Small intestine (tissue), 7 donors: ENCODE data around the gene AMBRA1. TPM values are rescaled to one million over a fixed set of nuclear protein-coding genes. Genes with fewer than 3 reads are reported as not detected.
A peak's percentile ranks its signal among the peaks of the same experiment; 100 is the strongest.

Source experiments
- DNase-seq, 2 donors: peaks; one replicate each; pipeline versions ENCODE4 v3.0.0 to v3.0.0-alpha.2; 2013
- FAIRE-seq: peaks from 2 replicates; lab custom pipeline; 2012; peaks lifted over from hg19 to GRCh38; lab: Jason Lieb, UNC
- H3K27ac ChIP-seq, 3 donors: one replicate each; pipeline ENCODE4 v1.5.1; 2013; ENCODE audit warnings: low read length in 2 of 3, mild to moderate bottlenecking in 2 of 3, control low read depth in 1 of 3, inconsistent platforms in 1 of 3, low read depth in 1 of 3, moderate library complexity in 1 of 3
- H3K27me3 ChIP-seq, 3 donors: one replicate each; pipeline ENCODE4 v1.6.1; 2013; ENCODE audit warnings: low read length in 3 of 3, inconsistent platforms in 1 of 3; ENCODE audit not compliant: control insufficient read depth in 3 of 3, insufficient read depth in 3 of 3
- H3K36me3 ChIP-seq, 3 donors: one replicate each; pipeline ENCODE4 v1.6.1; 2013; ENCODE audit warnings: low read length in 3 of 3, inconsistent platforms in 1 of 3, low read depth in 1 of 3, mild to moderate bottlenecking in 1 of 3, moderate library complexity in 1 of 3; ENCODE audit not compliant: control insufficient read depth in 3 of 3, insufficient read depth in 2 of 3
- H3K4me1 ChIP-seq, 3 donors: one replicate each; pipeline ENCODE4 v1.6.1; 2013; ENCODE audit warnings: low read length in 2 of 3, inconsistent platforms in 1 of 3, low read depth in 1 of 3, mild to moderate bottlenecking in 1 of 3, moderate library complexity in 1 of 3; ENCODE audit not compliant: control insufficient read depth in 3 of 3, insufficient read depth in 2 of 3
- H3K4me3 ChIP-seq, 3 donors: one replicate each; pipeline ENCODE4 v1.5.1; 2013; ENCODE audit warnings: low read length in 3 of 3, control low read depth in 1 of 3, inconsistent platforms in 1 of 3, low read depth in 1 of 3, mild to moderate bottlenecking in 1 of 3, moderate library complexity in 1 of 3
- H3K9me3 ChIP-seq, 2 donors: one replicate each; pipeline ENCODE4 v1.6.1; 2013; ENCODE audit warnings: low read depth in 1 of 2, low read length in 1 of 2; ENCODE audit not compliant: control insufficient read depth in 2 of 2, insufficient read depth in 1 of 2
- WGBS, 3 donors: extraction: QIAGEN DNeasy Blood & Tissue Kit; methylation state at CpG; one replicate each; pipeline ENCODE4 v1.1.7; 2013; 5-methylcytosine and 5-hydroxymethylcytosine counted together
- polyA plus RNA-seq, 4 donors: library from polyadenylated mRNA; stranded (reverse) in 3 of 4; unstranded in 1 of 4; fragments of 200-250 nt in 3 of 4; fragments of 120-200 nt in 1 of 4; gene quantifications; one replicate each; pipeline versions ENCODE4 v1.2.1 to v1.2.3, GENCODE V29; 2013
- donor health status: healthy with polysubstance abuse.
- donor health status: control.
- donor health status: control.
- donor health status: Bipolar disorder and iron deficiency.
- donor health status: healthy.

Gene AMBRA1
- polyA plus RNA-seq, 4 donors, result 7.8 to 22.2 (median 12.6) TPM

DNA sequence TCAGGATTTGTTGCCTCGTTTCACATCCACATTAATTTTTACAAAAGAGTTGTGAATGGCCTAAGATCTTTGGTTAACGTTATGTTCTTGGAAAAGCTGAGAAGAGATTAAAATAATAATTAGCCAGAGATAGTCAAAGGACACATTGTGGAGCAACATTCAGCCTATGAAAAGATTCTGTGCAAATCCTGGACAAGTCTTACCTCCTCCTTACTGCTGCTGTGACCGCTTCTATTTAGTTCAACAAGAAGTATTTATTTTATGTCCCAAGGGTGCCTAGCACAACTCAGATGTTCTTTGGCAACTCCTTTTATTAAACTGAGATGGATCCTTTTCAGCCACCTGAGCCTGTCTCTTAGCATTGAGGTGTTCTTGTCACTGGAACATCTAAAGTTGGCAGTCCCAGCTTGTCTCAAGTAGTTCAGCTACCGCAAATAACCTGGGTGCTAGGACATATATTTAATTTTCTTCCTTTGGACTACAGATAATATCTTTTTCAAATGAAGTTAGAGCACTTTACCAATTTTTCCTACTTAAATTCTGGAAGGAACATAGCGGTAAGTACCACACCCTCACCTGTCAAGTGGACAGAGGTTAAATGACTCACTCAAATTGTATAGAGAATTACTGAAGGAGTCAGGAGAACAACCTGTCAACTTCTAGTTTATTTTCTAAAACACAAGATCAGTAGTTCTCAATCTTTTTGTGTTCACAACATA lies 121.7 kb downstream of the AMBRA1 start:
- FAIRE-seq, result no peak
- no peak overlapping the region for H3K4me3 ChIP-seq
- no peaks in the 10 kb centered on the region for H3K27me3 ChIP-seq
- DNase-seq, result peak in 1 of 2 donors; percentile 31
- H3K36me3 ChIP-seq, result peaks cover 0 to 13% (median 3%) of the 10 kb centered on the region in 3 donors
- H3K27ac ChIP-seq, result peak overlapping the region; percentile 70 to 73 (median 71)
- H3K4me1 ChIP-seq, result peaks cover 3 to 24% (median 4%) of the 10 kb centered on the region in 3 donors
- no peaks in the 10 kb centered on the region for H3K9me3 ChIP-seq
- 36 to 66% (median 58%) methylated on average over 5 of the region's 5 CpGs for WGBS, 3 donors

DNA sequence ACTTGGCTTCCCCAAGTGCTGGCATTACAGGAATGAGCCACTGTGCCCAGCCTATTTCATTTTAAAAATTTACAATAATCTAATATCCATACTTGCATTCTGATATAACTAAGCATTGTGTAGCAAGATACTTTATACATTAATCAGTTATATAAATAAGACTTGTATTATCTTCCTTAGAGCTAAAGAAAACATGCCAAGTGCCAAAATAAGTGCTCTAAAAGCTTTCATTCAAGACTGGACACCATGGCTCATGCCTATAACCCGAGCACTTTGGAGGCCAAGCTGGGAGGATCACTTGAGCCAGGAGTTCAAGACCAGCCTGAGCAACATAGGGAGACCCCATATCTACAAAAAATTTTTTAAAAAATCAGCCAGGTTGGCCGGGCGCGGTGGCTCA lies 123.9 kb downstream of the AMBRA1 start:
- Histone ChIP-seq H3K36me3 (peaks cover 0 to 13% (median 0%) of the 10 kb centered on the region in 3 donors), H3K9me3 (no peaks in the 10 kb centered on the region), H3K27me3 (no peaks in the 10 kb centered on the region), H3K4me1 (peaks cover 5 to 41% (median 9%) of the 10 kb centered on the region in 3 donors), H3K4me3 (no peak overlapping the region), H3K27ac (no peak overlapping the region)
- DNase-seq, result no peak
- WGBS, 3 donors, result 95 to 98% (median 98%) methylated on average over 4 of the region's 4 CpGs
- no peak for FAIRE-seq

DNA sequence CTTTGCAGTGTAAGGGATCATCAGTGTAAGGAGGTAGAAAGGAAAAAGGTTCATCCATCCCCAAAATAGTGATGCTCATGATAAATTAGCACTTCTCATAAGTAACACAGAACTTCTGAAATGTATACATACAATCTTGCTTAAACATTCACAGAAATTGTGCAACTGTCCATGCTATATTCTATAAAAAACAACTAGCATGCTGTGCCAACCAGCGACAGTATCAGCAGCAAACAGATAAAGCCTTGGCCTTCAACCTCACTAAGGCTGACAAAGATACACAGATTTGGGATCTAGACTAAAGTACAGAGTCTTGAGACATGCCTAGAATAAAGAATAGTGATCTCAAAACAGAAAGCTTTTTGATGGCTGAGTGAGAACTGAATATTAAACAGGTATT lies 128.1 kb downstream of the AMBRA1 start:
- H3K27ac ChIP-seq, result peak overlapping the region in 2 of 3 donors; percentile 20 to 75
- H3K4me1 ChIP-seq, result peaks cover 4 to 45% (median 15%) of the 10 kb centered on the region in 3 donors
- FAIRE-seq, result no peak
- DNase-seq, result peak; percentile 67 to 86
- 13 to 67% (median 35%) methylated on average over 1 of the region's 1 CpG for WGBS, 3 donors
- peaks cover 0 to 15% (median 0%) of the 10 kb centered on the region in 3 donors for H3K36me3 ChIP-seq
- H3K27me3 ChIP-seq, result no peaks in the 10 kb centered on the region
- H3K4me3 ChIP-seq, result no peak overlapping the region
- H3K9me3 ChIP-seq, result no peaks in the 10 kb centered on the region

DNA sequence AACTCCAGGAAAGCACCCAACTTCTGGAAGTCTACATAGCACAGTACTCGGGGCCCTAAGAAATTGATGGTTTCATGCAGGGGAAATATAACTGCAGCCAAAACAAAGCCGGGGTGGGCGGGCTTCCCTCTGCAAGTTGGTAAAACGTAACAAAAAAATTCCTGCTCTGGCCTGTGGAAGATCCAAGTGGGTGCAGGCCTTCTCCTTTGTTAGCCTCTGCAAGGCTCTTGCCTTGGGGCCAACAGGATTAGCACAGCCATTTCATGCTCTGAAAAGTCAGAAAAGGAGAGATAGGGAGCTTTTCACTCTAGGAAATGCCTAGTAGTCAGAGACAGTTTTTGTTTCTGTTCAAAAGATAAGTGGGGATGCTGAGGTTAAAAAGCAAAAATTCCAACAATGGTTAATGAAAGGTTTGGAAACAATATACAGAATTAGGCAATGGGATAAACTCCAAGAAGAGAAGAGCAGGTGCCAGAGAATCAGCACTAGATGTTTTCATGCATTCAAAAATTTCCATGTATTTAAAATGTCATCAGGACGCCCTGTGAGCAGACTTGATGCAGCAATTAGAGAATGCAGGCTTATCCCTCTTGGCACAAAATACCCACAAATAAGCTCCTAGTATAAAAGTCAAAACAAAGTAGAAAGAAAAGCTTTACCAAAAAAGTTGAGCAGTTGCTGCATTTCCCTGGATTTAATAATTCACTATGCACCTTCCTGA lies 130.0 kb downstream of the AMBRA1 start:
- FAIRE-seq, result no peak
- WGBS, 3 donors, result 65 to 92% (median 91%) methylated on average over 5 of the region's 5 CpGs
- no peak overlapping the region for H3K4me3 ChIP-seq
- peaks cover 0 to 15% (median 0%) of the 10 kb centered on the region in 3 donors for H3K36me3 ChIP-seq
- H3K27ac ChIP-seq, result no peak overlapping the region
- H3K4me1 ChIP-seq, result peaks cover 4 to 43% (median 15%) of the 10 kb centered on the region in 3 donors
- no peaks in the 10 kb centered on the region for H3K9me3 ChIP-seq
- DNase-seq, result no peak
- H3K27me3 ChIP-seq, result no peaks in the 10 kb centered on the region

DNA sequence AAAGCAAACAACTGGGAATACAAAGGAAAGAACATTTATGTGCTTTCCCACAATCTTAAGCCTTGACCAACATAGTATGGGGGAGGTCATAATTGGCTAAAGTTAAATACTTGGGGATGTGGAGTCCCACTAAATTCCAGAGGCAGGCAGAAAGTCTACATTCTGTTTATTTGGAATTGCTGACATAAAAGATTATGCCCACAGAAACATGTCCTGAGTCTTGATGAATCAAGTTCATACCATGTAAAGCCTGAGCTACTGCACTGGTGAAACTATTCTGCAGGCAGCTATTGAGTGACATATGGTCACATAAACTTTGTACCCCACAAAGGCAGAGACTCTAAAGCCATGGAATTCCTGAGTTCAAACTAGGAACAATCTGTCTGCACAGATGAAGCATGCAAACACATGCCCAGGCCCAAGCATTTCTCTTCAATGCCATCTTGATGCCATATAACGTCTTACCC lies 132.3 kb downstream of the AMBRA1 start:
- Histone ChIP-seq H3K27ac (peak overlapping the region in 1 of 3 donors; percentile 21), H3K36me3 (peaks cover 0 to 2% (median 0%) of the 10 kb centered on the region in 3 donors), H3K4me3 (no peak overlapping the region), H3K4me1 (peaks cover 4 to 49% (median 15%) of the 10 kb centered on the region in 3 donors), H3K27me3 (no peaks in the 10 kb centered on the region), H3K9me3 (no peaks in the 10 kb centered on the region)
- no peak for FAIRE-seq
- peak; percentile 37 to 44 for DNase-seq
- 38 to 75% (median 56%) methylated on average over 1 of the region's 1 CpG for WGBS, 3 donors

DNA sequence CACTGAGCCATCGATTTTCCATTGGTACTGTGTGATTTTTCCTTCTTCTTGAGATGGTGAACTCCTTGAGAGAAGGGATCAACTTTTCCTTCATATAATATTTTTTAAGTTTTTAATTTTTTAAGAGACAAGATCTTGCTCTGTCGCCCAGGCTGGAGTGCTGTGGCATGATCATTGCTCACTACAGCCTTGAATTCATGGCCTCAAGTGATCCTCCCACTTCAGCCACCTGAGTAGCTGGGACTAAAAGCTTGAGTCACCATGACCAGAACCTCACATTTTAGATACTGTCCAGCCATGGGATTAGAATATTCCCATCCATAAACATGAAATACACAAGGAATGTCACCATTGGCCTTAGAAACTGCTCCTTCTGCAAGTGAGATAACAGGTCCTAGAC lies 135.3 kb downstream of the AMBRA1 start:
- 86 to 97% (median 95%) methylated on average over 2 of the region's 2 CpGs for WGBS, 3 donors
- FAIRE-seq, result no peak
- H3K4me1 ChIP-seq, result peaks cover 0 to 30% (median 4%) of the 10 kb centered on the region in 3 donors
- H3K4me3 ChIP-seq, result no peak overlapping the region
- H3K36me3 ChIP-seq, result no peaks in the 10 kb centered on the region
- no peak for DNase-seq
- no peaks in the 10 kb centered on the region for H3K9me3 ChIP-seq
- no peaks in the 10 kb centered on the region for H3K27me3 ChIP-seq
- H3K27ac ChIP-seq, result no peak overlapping the region

DNA sequence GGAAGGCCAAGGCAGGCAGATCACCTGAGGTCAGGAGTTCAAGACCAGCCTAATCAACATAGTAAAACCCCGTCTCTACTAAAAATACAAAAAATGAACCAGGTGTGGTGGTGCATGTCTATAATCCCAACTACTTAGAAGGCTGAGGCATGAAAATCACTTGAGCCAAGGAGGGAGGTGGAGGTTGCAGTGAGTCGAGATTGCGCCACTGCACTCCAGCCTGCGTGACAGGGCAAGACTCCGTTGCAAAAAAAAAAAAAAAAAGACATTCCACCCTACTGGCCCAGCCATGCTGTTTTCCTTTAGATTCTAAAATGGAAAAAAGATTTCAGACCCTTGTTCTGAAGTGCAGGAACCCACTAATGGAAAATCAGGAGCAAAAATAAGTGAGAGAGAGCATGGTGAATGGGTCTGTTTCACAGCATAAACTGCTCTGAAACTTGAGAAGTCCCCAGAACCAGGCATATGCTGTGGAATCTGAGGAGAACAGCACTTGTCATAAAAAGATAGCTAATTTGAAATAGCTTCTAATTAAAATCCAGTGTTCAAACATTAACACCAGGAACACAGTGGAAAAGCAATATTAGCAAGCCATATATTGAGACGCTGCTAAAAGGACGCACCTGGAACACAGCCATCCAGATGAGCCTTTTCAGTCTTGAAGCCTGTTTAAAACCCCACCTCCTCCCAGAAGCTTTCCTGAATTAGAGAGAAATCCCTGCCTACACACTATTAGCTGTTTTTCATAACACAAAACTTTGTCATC lies 136.0 kb downstream of the AMBRA1 start:
- H3K4me3 ChIP-seq, result no peak overlapping the region
- H3K27me3 ChIP-seq, result no peaks in the 10 kb centered on the region
- H3K9me3 ChIP-seq, result no peaks in the 10 kb centered on the region
- 89 to 93% (median 92%) methylated on average over 7 of the region's 7 CpGs for WGBS, 3 donors
- FAIRE-seq (no peak), DNase-seq (no peak)
- no peaks in the 10 kb centered on the region for H3K36me3 ChIP-seq
- H3K4me1 ChIP-seq, result peaks cover 0 to 30% (median 4%) of the 10 kb centered on the region in 3 donors
- H3K27ac ChIP-seq, result no peak overlapping the region

DNA sequence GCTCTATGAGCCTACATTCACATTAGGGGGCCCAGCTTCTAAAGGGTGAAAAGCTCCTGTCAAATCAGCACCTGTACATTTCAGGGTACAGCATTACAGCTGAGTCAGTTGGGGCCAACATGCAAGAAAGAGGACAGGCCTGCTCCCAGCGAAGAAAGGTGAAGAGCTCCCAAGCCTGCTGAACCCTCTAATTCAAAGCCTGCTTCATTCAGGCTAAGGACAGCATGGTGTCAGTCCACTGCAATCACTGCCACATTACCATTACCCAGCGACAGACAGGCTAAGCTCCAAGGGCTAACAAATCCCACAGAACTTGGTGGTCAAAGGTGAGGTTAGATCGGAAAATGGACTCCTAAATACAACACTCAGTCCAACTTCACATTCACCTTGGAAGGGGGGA lies 136.8 kb downstream of the AMBRA1 start:
- no peak overlapping the region for H3K4me3 ChIP-seq
- peak overlapping the region in 1 of 3 donors; percentile 35 for H3K27ac ChIP-seq
- H3K27me3 ChIP-seq, result no peaks in the 10 kb centered on the region
- no peaks in the 10 kb centered on the region for H3K36me3 ChIP-seq
- WGBS, 3 donors, result 92 to 93% (median 93%) methylated on average over 3 of the region's 3 CpGs
- FAIRE-seq, result no peak
- H3K4me1 ChIP-seq, result peaks cover 0 to 26% (median 3%) of the 10 kb centered on the region in 3 donors
- DNase-seq, result peak in 1 of 2 donors; percentile 32
- H3K9me3 ChIP-seq, result no peaks in the 10 kb centered on the region
